Measurements from ENCODE around the gene GOLGA8G.
"Not testable (repeated sequence)": the region's sequence is repeated elsewhere in the genome, so short reads cannot be mapped to it uniquely, and the experiment has no call there.

The GOLGA8G gene

GRCh38 chr15:28532954-28533353 is at the start of gene GOLGA8G:
TSS of gene GOLGA8G (minus strand) at chr15:28532971. CDS start at chr15:28532909, 62 bp downstream.
- H4K20me1 ChIP-seq (ENCODE audit: insufficient read depth, low read length); H3K4me2 ChIP-seq (ENCODE audit: insufficient read depth, low read length); DNase-seq; H3K4me3 ChIP-seq (ENCODE audit: low read depth in 1 of 2, low read length in 2 of 2); H3K27ac ChIP-seq (ENCODE audit: low read length); H3K9me3 ChIP-seq (ENCODE audit: insufficient read depth, low read length, severe bottlenecking); H3K27me3 ChIP-seq (ENCODE audit: insufficient read depth, low read length, poor library complexity); ATAC-seq (ENCODE audit: insufficient read depth, low read depth); H3K9ac ChIP-seq (ENCODE audit: low read depth, low read length); H2AFZ ChIP-seq (ENCODE audit: low read depth, low read length); H3K36me3 ChIP-seq (ENCODE audit: insufficient read depth, low read length); H3K79me2 ChIP-seq (ENCODE audit: insufficient read depth, low read length); H3K4me1 ChIP-seq (ENCODE audit: insufficient read depth, low read length): not testable (repeated sequence)

GRCh38 chr15:28573351-28573750 is 40.6 kb upstream of the GOLGA8G start:
- not testable (repeated sequence) for H3K79me2 ChIP-seq (ENCODE audit: insufficient read depth, low read length); DNase-seq; H4K20me1 ChIP-seq (ENCODE audit: insufficient read depth, low read length); H3K9ac ChIP-seq (ENCODE audit: low read depth, low read length); H3K9me3 ChIP-seq (ENCODE audit: insufficient read depth, low read length, severe bottlenecking); H3K27me3 ChIP-seq (ENCODE audit: insufficient read depth, low read length, poor library complexity); ATAC-seq (ENCODE audit: insufficient read depth, low read depth); H3K4me2 ChIP-seq (ENCODE audit: insufficient read depth, low read length); H3K27ac ChIP-seq (ENCODE audit: low read length); H2AFZ ChIP-seq (ENCODE audit: low read depth, low read length); H3K4me1 ChIP-seq (ENCODE audit: insufficient read depth, low read length); H3K36me3 ChIP-seq (ENCODE audit: insufficient read depth, low read length); H3K4me3 ChIP-seq (ENCODE audit: low read depth in 1 of 2, low read length in 2 of 2)

GRCh38 chr15:28553268-28553667 is 20.5 kb upstream of the GOLGA8G start, which contains the start of gene GOLGA6L25:
TSS of gene GOLGA6L25 (plus strand) at chr15:28553568. CDS start at chr15:28553629, 61 bp downstream.
- not testable (repeated sequence) for H3K27me3 ChIP-seq (ENCODE audit: insufficient read depth, low read length, poor library complexity); H3K4me2 ChIP-seq (ENCODE audit: insufficient read depth, low read length); H2AFZ ChIP-seq (ENCODE audit: low read depth, low read length); H3K79me2 ChIP-seq (ENCODE audit: insufficient read depth, low read length); H3K4me3 ChIP-seq (ENCODE audit: low read depth in 1 of 2, low read length in 2 of 2); H4K20me1 ChIP-seq (ENCODE audit: insufficient read depth, low read length); H3K4me1 ChIP-seq (ENCODE audit: insufficient read depth, low read length); H3K36me3 ChIP-seq (ENCODE audit: insufficient read depth, low read length); ATAC-seq (ENCODE audit: insufficient read depth, low read depth); H3K9me3 ChIP-seq (ENCODE audit: insufficient read depth, low read length, severe bottlenecking); H3K9ac ChIP-seq (ENCODE audit: low read depth, low read length); H3K27ac ChIP-seq (ENCODE audit: low read length); DNase-seq

DNA sequence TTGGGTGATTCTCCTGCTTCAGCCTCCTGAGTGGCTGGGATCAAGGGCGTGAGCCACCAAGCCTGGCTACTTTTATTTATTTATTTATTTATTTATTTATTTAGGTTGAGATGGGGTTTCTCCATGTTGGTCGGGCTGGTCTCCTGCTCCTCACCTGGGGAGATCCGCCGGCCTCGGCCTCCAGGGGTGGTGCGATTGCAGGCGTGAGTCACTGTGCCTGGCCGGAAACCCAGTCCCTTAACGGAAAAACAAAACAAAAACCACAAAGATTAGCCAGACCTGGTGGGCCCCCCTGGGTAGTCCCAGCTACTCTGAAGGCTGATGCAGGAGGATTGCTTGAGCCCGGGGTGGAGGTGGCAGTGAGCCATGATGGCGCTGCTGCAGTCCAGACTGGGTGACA is 17.6 kb downstream of the GOLGA8G start:
- H3K27me3 ChIP-seq (ENCODE audit: insufficient read depth, low read length, poor library complexity); H3K4me1 ChIP-seq (ENCODE audit: insufficient read depth, low read length); H2AFZ ChIP-seq (ENCODE audit: low read depth, low read length); DNase-seq; H3K9me3 ChIP-seq (ENCODE audit: insufficient read depth, low read length, severe bottlenecking); H3K79me2 ChIP-seq (ENCODE audit: insufficient read depth, low read length); ATAC-seq (ENCODE audit: insufficient read depth, low read depth); H3K4me2 ChIP-seq (ENCODE audit: insufficient read depth, low read length); H4K20me1 ChIP-seq (ENCODE audit: insufficient read depth, low read length); H3K4me3 ChIP-seq (ENCODE audit: low read depth in 1 of 2, low read length in 2 of 2); H3K9ac ChIP-seq (ENCODE audit: low read depth, low read length); H3K36me3 ChIP-seq (ENCODE audit: insufficient read depth, low read length); H3K27ac ChIP-seq (ENCODE audit: low read length): not testable (repeated sequence)

DNA sequence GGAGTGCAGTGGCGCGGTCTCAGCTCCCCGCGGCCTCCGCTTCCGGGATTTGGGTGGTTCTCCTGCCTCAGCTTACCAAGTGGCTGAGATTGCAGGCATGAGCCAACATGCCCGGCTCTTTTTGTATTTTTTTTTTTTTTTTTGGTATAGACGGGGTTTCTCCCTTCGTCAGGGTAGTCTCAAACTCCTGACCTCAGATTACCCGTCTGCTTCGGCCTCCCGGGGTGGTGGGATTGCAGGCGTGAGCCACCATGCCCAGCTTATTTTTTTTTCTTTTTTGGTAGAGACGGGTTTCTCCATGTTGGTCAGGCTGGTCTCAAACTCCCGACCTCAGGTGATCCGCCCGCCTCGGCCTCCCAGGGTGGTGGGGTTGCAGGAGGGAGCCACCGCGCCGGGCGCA is 18.6 kb downstream of the GOLGA8G start:
- not testable (repeated sequence) for H3K27me3 ChIP-seq (ENCODE audit: insufficient read depth, low read length, poor library complexity); H3K36me3 ChIP-seq (ENCODE audit: insufficient read depth, low read length); ATAC-seq (ENCODE audit: insufficient read depth, low read depth); H3K9ac ChIP-seq (ENCODE audit: low read depth, low read length); H3K9me3 ChIP-seq (ENCODE audit: insufficient read depth, low read length, severe bottlenecking); H3K27ac ChIP-seq (ENCODE audit: low read length); DNase-seq; H3K4me2 ChIP-seq (ENCODE audit: insufficient read depth, low read length); H3K4me3 ChIP-seq (ENCODE audit: low read depth in 1 of 2, low read length in 2 of 2); H3K79me2 ChIP-seq (ENCODE audit: insufficient read depth, low read length); H2AFZ ChIP-seq (ENCODE audit: low read depth, low read length); H4K20me1 ChIP-seq (ENCODE audit: insufficient read depth, low read length); H3K4me1 ChIP-seq (ENCODE audit: insufficient read depth, low read length)

DNA sequence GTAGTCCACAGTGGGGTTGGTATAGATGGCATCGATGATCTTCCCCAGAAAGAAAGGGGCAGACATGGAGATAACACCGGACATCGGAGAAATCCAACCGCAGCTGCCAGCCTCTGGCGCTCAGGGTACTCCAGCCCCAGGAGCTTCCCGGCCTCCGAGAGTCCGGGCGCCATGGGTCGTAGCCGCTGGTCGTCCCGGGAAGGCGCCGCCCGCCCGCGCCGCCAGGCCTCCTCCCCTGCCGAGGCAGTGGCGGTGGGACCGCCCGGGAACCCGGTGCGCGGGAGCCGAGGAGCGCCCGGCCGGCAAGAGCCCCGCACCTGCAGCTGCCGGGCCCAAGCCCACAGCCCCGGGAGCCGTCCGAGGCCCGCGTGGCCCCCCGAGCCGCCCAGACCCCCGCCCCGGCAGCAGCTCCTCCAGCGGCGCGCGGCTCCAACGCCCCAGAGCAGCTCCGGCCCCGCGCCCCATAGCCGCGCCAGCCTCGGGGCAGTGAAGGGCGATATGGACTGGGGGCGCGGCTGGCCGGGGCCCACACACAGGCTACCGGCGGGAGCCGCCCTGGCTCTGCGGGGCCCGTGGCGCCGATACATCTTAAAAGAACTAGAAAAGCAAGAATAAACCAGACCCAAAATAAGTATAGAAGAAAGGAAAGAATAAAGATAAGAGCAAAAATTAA is 24.4 kb downstream of the GOLGA8G start:
- not testable (repeated sequence) for H3K4me1 ChIP-seq (ENCODE audit: insufficient read depth, low read length); H3K9me3 ChIP-seq (ENCODE audit: insufficient read depth, low read length, severe bottlenecking); H3K9ac ChIP-seq (ENCODE audit: low read depth, low read length); H3K27me3 ChIP-seq (ENCODE audit: insufficient read depth, low read length, poor library complexity); H3K36me3 ChIP-seq (ENCODE audit: insufficient read depth, low read length); H3K4me3 ChIP-seq (ENCODE audit: low read depth in 1 of 2, low read length in 2 of 2); H3K79me2 ChIP-seq (ENCODE audit: insufficient read depth, low read length); DNase-seq; H3K4me2 ChIP-seq (ENCODE audit: insufficient read depth, low read length); H2AFZ ChIP-seq (ENCODE audit: low read depth, low read length); H4K20me1 ChIP-seq (ENCODE audit: insufficient read depth, low read length); H3K27ac ChIP-seq (ENCODE audit: low read length); ATAC-seq (ENCODE audit: insufficient read depth, low read depth)

- not testable (repeated sequence) for H2AFZ ChIP-seq (ENCODE audit: low read depth, low read length); H3K9ac ChIP-seq (ENCODE audit: low read depth, low read length); H3K4me3 ChIP-seq (ENCODE audit: low read depth in 1 of 2, low read length in 2 of 2); H3K4me1 ChIP-seq (ENCODE audit: insufficient read depth, low read length); H3K36me3 ChIP-seq (ENCODE audit: insufficient read depth, low read length); DNase-seq; H3K27me3 ChIP-seq (ENCODE audit: insufficient read depth, low read length, poor library complexity); H3K9me3 ChIP-seq (ENCODE audit: insufficient read depth, low read length, severe bottlenecking); H3K79me2 ChIP-seq (ENCODE audit: insufficient read depth, low read length); H4K20me1 ChIP-seq (ENCODE audit: insufficient read depth, low read length); H3K27ac ChIP-seq (ENCODE audit: low read length); H3K4me2 ChIP-seq (ENCODE audit: insufficient read depth, low read length); ATAC-seq (ENCODE audit: insufficient read depth, low read depth)
Observed at GRCh38 chr15:28481340-28481739, 51.4 kb downstream of the GOLGA8G start.
